OCI-LY3 (cell line): ENCODE measurements around the gene CHST14.

Experiments
- EZH2phosphoT487 ChIP-seq: fragments of 200-600 bp; shearing (Covaris generic); IDR thresholded peaks from 2 replicates; pipeline ENCODE4 v1.6.1; 2018; ENCODE audit warnings: antibody characterized with exemption, mixed run types, low read depth
- TF ChIP-seq, protein P1 (sequence below): fragments of 200-600, 300-600 bp; sonication (generic); IDR thresholded peaks from 2 replicates; pipeline ENCODE4 v1.5.1; 2014; ENCODE audit warnings: antibody characterized with exemption, low read length, low read depth

DNA sequence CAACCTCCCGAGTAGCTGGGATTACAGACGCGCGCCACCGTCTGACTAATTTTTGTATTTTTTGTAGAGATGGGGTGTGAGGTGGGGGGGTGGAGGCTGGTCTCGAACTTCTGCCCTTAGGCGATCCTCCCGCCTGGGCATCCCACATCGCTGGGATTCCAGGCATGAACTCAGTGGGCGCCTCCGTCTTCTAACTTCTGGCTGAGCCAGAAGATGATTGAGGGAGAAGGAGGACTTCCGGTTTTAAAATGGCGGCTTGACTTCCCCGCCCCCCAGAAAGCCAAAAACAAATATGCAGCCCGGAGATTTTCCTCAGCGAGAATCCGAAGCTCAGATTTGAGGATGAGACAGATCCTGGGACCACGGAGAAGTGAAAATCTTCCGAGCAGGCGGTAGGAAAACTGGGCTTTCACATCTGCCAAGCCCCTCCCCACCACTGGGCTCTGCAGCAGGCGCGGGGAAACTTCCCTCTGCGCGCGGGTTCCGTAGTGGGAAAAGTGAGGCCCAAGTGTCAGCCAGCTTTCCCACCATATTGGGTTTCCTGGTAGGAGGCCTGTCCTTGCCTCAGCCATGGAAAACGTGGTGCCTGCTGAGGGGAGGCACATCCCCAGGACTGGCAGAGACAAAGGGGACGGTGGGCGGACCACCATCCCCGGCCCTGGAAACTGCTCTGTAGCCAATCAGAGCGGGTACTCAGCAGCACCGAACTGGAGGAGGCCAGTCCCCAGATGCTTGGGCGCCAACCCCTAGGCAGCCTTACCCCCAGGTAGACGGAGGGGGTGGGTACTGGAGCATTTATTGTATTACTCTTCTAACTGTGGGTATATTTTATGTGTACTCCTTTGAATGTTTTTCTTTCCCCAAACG is 17.3 kb downstream of the CHST14 start:
- TF ChIP-seq, protein P1, sequence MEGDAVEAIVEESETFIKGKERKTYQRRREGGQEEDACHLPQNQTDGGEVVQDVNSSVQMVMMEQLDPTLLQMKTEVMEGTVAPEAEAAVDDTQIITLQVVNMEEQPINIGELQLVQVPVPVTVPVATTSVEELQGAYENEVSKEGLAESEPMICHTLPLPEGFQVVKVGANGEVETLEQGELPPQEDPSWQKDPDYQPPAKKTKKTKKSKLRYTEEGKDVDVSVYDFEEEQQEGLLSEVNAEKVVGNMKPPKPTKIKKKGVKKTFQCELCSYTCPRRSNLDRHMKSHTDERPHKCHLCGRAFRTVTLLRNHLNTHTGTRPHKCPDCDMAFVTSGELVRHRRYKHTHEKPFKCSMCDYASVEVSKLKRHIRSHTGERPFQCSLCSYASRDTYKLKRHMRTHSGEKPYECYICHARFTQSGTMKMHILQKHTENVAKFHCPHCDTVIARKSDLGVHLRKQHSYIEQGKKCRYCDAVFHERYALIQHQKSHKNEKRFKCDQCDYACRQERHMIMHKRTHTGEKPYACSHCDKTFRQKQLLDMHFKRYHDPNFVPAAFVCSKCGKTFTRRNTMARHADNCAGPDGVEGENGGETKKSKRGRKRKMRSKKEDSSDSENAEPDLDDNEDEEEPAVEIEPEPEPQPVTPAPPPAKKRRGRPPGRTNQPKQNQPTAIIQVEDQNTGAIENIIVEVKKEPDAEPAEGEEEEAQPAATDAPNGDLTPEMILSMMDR = no peak
- no peak for TF ChIP-seq EZH2phosphoT487
